Measurements from ENCODE around the gene STRIP2. TPM values are rescaled to one million over a fixed set of nuclear protein-coding genes. Genes with fewer than 3 reads are reported as not detected.

The STRIP2 gene
- total and polyA plus RNA-seq, 2 of the 13 experiments (the other 11 are each of a cell fraction or from before 2014, with no cell fraction given): 3.9 to 8.2 TPM

DNA sequence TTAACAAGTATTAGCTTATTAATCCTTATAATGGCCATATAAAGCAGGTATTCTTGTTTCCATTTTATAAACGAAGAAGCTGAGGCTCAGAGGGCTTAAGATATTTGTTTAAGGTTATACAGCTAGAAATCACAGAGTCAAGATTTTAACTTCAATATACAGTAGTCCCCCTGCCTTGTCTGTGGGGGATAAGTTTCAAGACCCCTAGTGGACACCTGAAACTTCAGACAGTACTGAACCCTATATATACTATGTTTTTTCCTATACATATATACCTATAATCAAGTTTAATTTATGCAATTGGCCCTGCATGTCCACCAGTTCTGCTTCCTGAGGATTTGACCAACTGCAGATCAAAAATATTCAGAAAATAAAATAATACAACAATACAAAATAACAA lies 44.4 kb upstream of the STRIP2 start:
- Histone ChIP-seq H3K4me1 (ENCODE audit: insufficient read depth, low read length) (peaks cover 7% of the 10 kb centered on the region), H4K20me1 (ENCODE audit: insufficient read depth, low read length) (no peaks in the 10 kb centered on the region), H2AFZ (ENCODE audit: low read length) (no peak overlapping the region), H3K79me2 (ENCODE audit: insufficient read depth, low read length) (no peaks in the 10 kb centered on the region), H3K4me3 (replicated peaks in 1 of 3; ENCODE audit: insufficient read depth in 1 of 3, low read depth in 2 of 3, low read length in 3 of 3) (no peak overlapping the region), H3K36me3 (replicated peaks in 1 of 2; ENCODE audit: control insufficient read depth in 1 of 2, insufficient read depth in 2 of 2, low read length in 2 of 2) (0 out of 5 replicates have a peak, but pooled peaks cover 0 to 3% of the 10 kb centered on the region in 2 experiments), H3K27me3 (ENCODE audit: control insufficient read depth in 1 of 2, insufficient read depth in 2 of 2, low read length in 2 of 2) (no peaks in the 10 kb centered on the region), H3K9me3 (ENCODE audit: low read length) (no peaks in the 10 kb centered on the region), H3K9ac (ENCODE audit: insufficient read depth, low read depth, low read length) (no peak overlapping the region), H3K4me2 (ENCODE audit: low read depth, low read length) (no peak overlapping the region), H3K27ac (ENCODE audit: extremely low read length, insufficient read depth, low read length) (no peak overlapping the region)
- ChIA-PET CTCF (ENCODE audit: low intra/inter-chr PET ratio, low total read pairs) (no interaction called here), POLR2A (no interaction called here)
- DNase-seq (ENCODE audit: low spot score): no peak
- intact Hi-C loops (cut with micrococcal nuclease; ENCODE audit: unreplicated experiment): no loop called here
- WGBS (ENCODE audit: low lambda C conversion rate): 52% methylated on average over 1 of the region's 1 CpG
- no TSS peak for BruUV-seq (replicated peaks)
- TF ChIP-seq, protein P1, sequence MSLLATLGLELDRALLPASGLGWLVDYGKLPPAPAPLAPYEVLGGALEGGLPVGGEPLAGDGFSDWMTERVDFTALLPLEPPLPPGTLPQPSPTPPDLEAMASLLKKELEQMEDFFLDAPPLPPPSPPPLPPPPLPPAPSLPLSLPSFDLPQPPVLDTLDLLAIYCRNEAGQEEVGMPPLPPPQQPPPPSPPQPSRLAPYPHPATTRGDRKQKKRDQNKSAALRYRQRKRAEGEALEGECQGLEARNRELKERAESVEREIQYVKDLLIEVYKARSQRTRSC (CRISPR knock-in tag; IDR thresholded peaks at IDR 0.05; ENCODE audit: low read depth): no peak
- no peak for TF ChIP-seq PLSCR1 (CRISPR knock-in tag; IDR thresholded peaks at IDR 0.05; ENCODE audit: borderline replicate concordance)
- no peak for TF ChIP-seq TARDBP (CRISPR knock-in tag; IDR thresholded peaks at IDR 0.05)
- TF ChIP-seq, protein P2, sequence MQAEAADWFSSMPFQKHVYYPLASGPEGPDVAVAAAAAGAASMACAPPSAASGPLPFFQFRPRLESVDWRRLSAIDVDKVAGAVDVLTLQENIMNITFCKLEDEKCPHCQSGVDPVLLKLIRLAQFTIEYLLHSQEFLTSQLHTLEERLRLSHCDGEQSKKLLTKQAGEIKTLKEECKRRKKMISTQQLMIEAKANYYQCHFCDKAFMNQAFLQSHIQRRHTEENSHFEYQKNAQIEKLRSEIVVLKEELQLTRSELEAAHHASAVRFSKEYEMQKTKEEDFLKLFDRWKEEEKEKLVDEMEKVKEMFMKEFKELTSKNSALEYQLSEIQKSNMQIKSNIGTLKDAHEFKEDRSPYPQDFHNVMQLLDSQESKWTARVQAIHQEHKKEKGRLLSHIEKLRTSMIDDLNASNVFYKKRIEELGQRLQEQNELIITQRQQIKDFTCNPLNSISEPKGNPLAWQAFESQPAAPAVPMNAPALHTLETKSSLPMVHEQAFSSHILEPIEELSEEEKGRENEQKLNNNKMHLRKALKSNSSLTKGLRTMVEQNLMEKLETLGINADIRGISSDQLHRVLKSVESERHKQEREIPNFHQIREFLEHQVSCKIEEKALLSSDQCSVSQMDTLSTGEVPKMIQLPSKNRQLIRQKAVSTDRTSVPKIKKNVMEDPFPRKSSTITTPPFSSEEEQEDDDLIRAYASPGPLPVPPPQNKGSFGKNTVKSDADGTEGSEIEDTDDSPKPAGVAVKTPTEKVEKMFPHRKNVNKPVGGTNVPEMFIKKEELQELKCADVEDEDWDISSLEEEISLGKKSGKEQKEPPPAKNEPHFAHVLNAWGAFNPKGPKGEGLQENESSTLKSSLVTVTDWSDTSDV (CRISPR knock-in tag; IDR thresholded peaks at IDR 0.05): no peak
- TF ChIP-seq KLF9 (CRISPR knock-in tag; IDR thresholded peaks at IDR 0.05; ENCODE audit: low read depth): no peak
- ATAC-seq: no peak
- no peak for FAIRE-seq
- in situ Hi-C loops (cut with HindIII; ENCODE audit: extremely low pct_ligation_motif_present, low pct_unique_long_range_greater_than_20kb): no loop called here
